ENCODE measurements around the gene PER2. TPM values are rescaled to one million over a fixed set of nuclear protein-coding genes. Genes with fewer than 3 reads are reported as not detected.
A peak's percentile ranks its signal among the peaks of the same experiment; 100 is the strongest.

The PER2 gene
- total RNA-seq, 1 donor from 2014 or later, result 3.7 TPM

GRCh38 chr2:238231809-238232208 lies 56.6 kb downstream of the PER2 start:
- TF ChIP-seq CTCF (IDR thresholded peaks at IDR 0.05), result no peak
- Mint-ChIP-seq H3K4me1 (ENCODE audit: unreplicated experiment) (peaks cover 17% of the 10 kb centered on the region), H3K27ac (ENCODE audit: unreplicated experiment) (no peak overlapping the region), H3K27me3 (ENCODE audit: unreplicated experiment) (no peaks in the 10 kb centered on the region), H3K4me3 (ENCODE audit: unreplicated experiment) (peak overlapping the region; percentile 83), H3K9me3 (ENCODE audit: unreplicated experiment) (no peaks in the 10 kb centered on the region), H3K36me3 (ENCODE audit: unreplicated experiment) (peaks cover 3% of the 10 kb centered on the region)
- no peak for DNase-seq (ENCODE audit: extremely low spot score, unreplicated experiment)

GRCh38 chr2:238231251-238231793 lies 57.1 kb downstream of the PER2 start:
- Mint-ChIP-seq H3K4me3 (ENCODE audit: unreplicated experiment) (peak overlapping the region; percentile 83), H3K27ac (ENCODE audit: unreplicated experiment) (peak overlapping the region; percentile 19), H3K9me3 (ENCODE audit: unreplicated experiment) (no peaks in the 10 kb centered on the region), H3K4me1 (ENCODE audit: unreplicated experiment) (peaks cover 17% of the 10 kb centered on the region), H3K27me3 (ENCODE audit: unreplicated experiment) (no peaks in the 10 kb centered on the region), H3K36me3 (ENCODE audit: unreplicated experiment) (peaks cover 5% of the 10 kb centered on the region)
- no peak for DNase-seq (ENCODE audit: extremely low spot score, unreplicated experiment)
- no peak for TF ChIP-seq CTCF (IDR thresholded peaks at IDR 0.05)

GRCh38 chr2:238230699-238231098 lies 57.7 kb downstream of the PER2 start:
- no peak overlapping the region for H3K27ac Mint-ChIP-seq (ENCODE audit: unreplicated experiment)
- no peak for TF ChIP-seq CTCF (IDR thresholded peaks at IDR 0.05)
- H3K27me3 Mint-ChIP-seq (ENCODE audit: unreplicated experiment), result no peaks in the 10 kb centered on the region
- DNase-seq (ENCODE audit: extremely low spot score, unreplicated experiment), result no peak
- no peaks in the 10 kb centered on the region for H3K9me3 Mint-ChIP-seq (ENCODE audit: unreplicated experiment)
- H3K4me1 Mint-ChIP-seq (ENCODE audit: unreplicated experiment), result peaks cover 17% of the 10 kb centered on the region
- H3K4me3 Mint-ChIP-seq (ENCODE audit: unreplicated experiment), result peak overlapping the region; percentile 83
- peaks cover 6% of the 10 kb centered on the region for H3K36me3 Mint-ChIP-seq (ENCODE audit: unreplicated experiment)

- Mint-ChIP-seq H3K9me3 (ENCODE audit: unreplicated experiment) (no peaks in the 10 kb centered on the region), H3K4me1 (ENCODE audit: unreplicated experiment) (peaks cover 12% of the 10 kb centered on the region), H3K4me3 (ENCODE audit: unreplicated experiment) (no peak overlapping the region), H3K27ac (ENCODE audit: unreplicated experiment) (no peak overlapping the region), H3K27me3 (ENCODE audit: unreplicated experiment) (no peaks in the 10 kb centered on the region), H3K36me3 (ENCODE audit: unreplicated experiment) (peaks cover 9% of the 10 kb centered on the region)
- no peak for DNase-seq (ENCODE audit: extremely low spot score, unreplicated experiment)
- TF ChIP-seq CTCF (IDR thresholded peaks at IDR 0.05), result no peak
Measured at GRCh38 chr2:238228700-238229099, 59.7 kb downstream of the PER2 start.

GRCh38 chr2:238227587-238228032 lies 60.8 kb downstream of the PER2 start:
- no peak for TF ChIP-seq CTCF (IDR thresholded peaks at IDR 0.05)
- DNase-seq (ENCODE audit: extremely low spot score, unreplicated experiment), result no peak
- H3K9me3 Mint-ChIP-seq (ENCODE audit: unreplicated experiment), result no peaks in the 10 kb centered on the region
- H3K4me1 Mint-ChIP-seq (ENCODE audit: unreplicated experiment), result peaks cover 12% of the 10 kb centered on the region
- no peak overlapping the region for H3K4me3 Mint-ChIP-seq (ENCODE audit: unreplicated experiment)
- H3K27ac Mint-ChIP-seq (ENCODE audit: unreplicated experiment), result no peak overlapping the region
- H3K36me3 Mint-ChIP-seq (ENCODE audit: unreplicated experiment), result peaks cover 9% of the 10 kb centered on the region
- no peaks in the 10 kb centered on the region for H3K27me3 Mint-ChIP-seq (ENCODE audit: unreplicated experiment)
